ENCODE data around the gene MCM6. TPM values are rescaled to one million over a fixed set of nuclear protein-coding genes. Genes with fewer than 3 reads are reported as not detected.
A peak's percentile ranks its signal among the peaks of the same experiment; 100 is the strongest.

Gene MCM6
- total RNA-seq, 1 experiment from 2014 or later, result 113 TPM

DNA sequence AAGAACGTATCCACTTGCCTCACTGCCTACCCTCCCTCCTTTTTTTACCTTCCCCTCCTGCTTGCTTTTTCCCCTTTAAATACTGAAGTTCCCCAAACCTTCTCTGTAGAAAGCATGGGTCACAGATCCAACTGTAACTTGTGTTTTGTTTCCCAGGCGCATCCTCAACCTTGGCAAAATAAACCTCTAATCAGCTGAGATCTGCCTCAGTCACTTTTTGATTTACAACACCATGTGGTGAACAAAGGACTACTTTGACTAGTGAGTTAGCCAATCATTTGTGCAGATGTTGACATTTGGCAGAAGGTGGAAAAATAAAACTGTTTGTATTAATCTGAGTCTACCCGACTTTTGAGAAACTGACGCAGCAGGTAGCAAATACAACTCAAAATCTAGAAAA, 23.3 kb upstream of the MCM6 start:
- WGBS (ENCODE audit: extremely low coverage, insufficient read length, low lambda C conversion rate), result no CpG with 5 or more reads among the region's 4 CpGs
- Histone ChIP-seq H2AK5ac (ENCODE audit: insufficient read length, low read length) (no peak overlapping the region), H2BK120ac (ENCODE audit: low read depth, low read length, poor library complexity, severe bottlenecking) (no peak overlapping the region), H2BK12ac (ENCODE audit: insufficient read length, low read depth, low read length) (no peak overlapping the region), H3K14ac (ENCODE audit: insufficient read depth, low read length) (no peak overlapping the region), H3T11ph (ENCODE audit: low read length) (no peak overlapping the region), H2BK20ac (ENCODE audit: low read depth, low read length, poor library complexity, severe bottlenecking) (no peak overlapping the region), H4K20me1 (ENCODE audit: control insufficient read depth, insufficient read depth, insufficient read length) (no peaks in the 10 kb centered on the region), H3K9me3 (ENCODE audit: control insufficient read depth, low read depth, low read length) (no peaks in the 10 kb centered on the region), H3K79me1 (ENCODE audit: insufficient read depth, low read depth, low read length, poor library complexity, severe bottlenecking) (no peaks in the 10 kb centered on the region), H2BK5ac (ENCODE audit: insufficient read length, low read length) (no peak overlapping the region), H3K23ac (ENCODE audit: insufficient read length, low read depth, low read length) (no peak overlapping the region), H3K27ac (ENCODE audit: insufficient read length, low read depth, low read length) (no peak overlapping the region), H3K9ac (ENCODE audit: extremely low read depth, insufficient read length, low read length) (no peak overlapping the region), H4K8ac (replicated peaks; ENCODE audit: insufficient read length, low read depth, low read length) (no peak overlapping the region), H3K23me2 (ENCODE audit: insufficient read length, low read depth, low read length, poor library complexity, severe bottlenecking) (no peaks in the 10 kb centered on the region), H3K56ac (ENCODE audit: insufficient read length, low read depth, low read length) (no peak overlapping the region), H4K91ac (ENCODE audit: insufficient read length, low read depth, low read length) (no peak overlapping the region), H2AFZ (ENCODE audit: low read length) (no peak overlapping the region), H3K79me2 (ENCODE audit: insufficient read depth, low read length) (no peaks in the 10 kb centered on the region), H3K4me1 (ENCODE audit: insufficient read depth, low read length) (no peaks in the 10 kb centered on the region), H3K4me2 (ENCODE audit: insufficient read depth, insufficient read length, low read length) (no peak overlapping the region), H3K18ac (ENCODE audit: insufficient read length, low read depth, low read length) (no peak overlapping the region), H2BK15ac (ENCODE audit: low read depth, low read length) (no peak overlapping the region), H3K27me3 (ENCODE audit: insufficient read depth, low read length) (no peaks in the 10 kb centered on the region), H3K4ac (ENCODE audit: low read depth, low read length) (no peak overlapping the region), H4K5ac (ENCODE audit: insufficient read length, low read depth, low read length) (no peak overlapping the region)
- H3K27me3 Mint-ChIP-seq (ENCODE audit: low read depth), result no peaks in the 10 kb centered on the region
- H3K27ac Mint-ChIP-seq, result peak overlapping the region in 1 of 3 experiments; percentile 91; a peak in 2 of 7 replicates
- H3K9me3 Mint-ChIP-seq, result no peaks in the 10 kb centered on the region
- no peak overlapping the region for H3K4me3 Mint-ChIP-seq
- H3K4me1 Mint-ChIP-seq, result peaks cover 10 to 19% of the 10 kb centered on the region in 2 experiments
- no peak for DNase-seq
- H3K36me3 Mint-ChIP-seq (ENCODE audit: insufficient read depth in 1 of 3, low read depth in 3 of 3), result peaks cover 5 to 16% (median 5%) of the 10 kb centered on the region in 3 experiments; a peak in 4 of 7 replicates
- TF ChIP-seq, protein P1, sequence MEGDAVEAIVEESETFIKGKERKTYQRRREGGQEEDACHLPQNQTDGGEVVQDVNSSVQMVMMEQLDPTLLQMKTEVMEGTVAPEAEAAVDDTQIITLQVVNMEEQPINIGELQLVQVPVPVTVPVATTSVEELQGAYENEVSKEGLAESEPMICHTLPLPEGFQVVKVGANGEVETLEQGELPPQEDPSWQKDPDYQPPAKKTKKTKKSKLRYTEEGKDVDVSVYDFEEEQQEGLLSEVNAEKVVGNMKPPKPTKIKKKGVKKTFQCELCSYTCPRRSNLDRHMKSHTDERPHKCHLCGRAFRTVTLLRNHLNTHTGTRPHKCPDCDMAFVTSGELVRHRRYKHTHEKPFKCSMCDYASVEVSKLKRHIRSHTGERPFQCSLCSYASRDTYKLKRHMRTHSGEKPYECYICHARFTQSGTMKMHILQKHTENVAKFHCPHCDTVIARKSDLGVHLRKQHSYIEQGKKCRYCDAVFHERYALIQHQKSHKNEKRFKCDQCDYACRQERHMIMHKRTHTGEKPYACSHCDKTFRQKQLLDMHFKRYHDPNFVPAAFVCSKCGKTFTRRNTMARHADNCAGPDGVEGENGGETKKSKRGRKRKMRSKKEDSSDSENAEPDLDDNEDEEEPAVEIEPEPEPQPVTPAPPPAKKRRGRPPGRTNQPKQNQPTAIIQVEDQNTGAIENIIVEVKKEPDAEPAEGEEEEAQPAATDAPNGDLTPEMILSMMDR (conservative IDR thresholded peaks at IDR 0.05), result no peak

Measured in H9 (cell line).